NCI-H82 treated with DMSO at 0.1 percent for 48 hours (cell line): ENCODE measurements around the gene SLC37A1.

Source experiments
- DNase-seq: peaks from one replicate; lab custom pipeline; 2025; ENCODE audit not compliant: unreplicated experiment; lab: John Stamatoyannopoulos, UW

Gene SLC37A1

GRCh38 chr21:42525676-42526378 lies 12.2 kb downstream of the SLC37A1 start:
- DNase-seq: no peak

- no peak for DNase-seq
Observed at GRCh38 chr21:42526379-42526727, 12.7 kb downstream of the SLC37A1 start.

GRCh38 chr21:42527127-42527488 lies 13.5 kb downstream of the SLC37A1 start:
- no peak for DNase-seq

GRCh38 chr21:42527489-42528158 lies 14.0 kb downstream of the SLC37A1 start:
- DNase-seq: no peak

GRCh38 chr21:42530167-42530518 lies 16.5 kb downstream of the SLC37A1 start:
- DNase-seq: no peak

- no peak for DNase-seq
Observed at GRCh38 chr21:42531771-42532170, 18.1 kb downstream of the SLC37A1 start.

- no peak for DNase-seq
Observed at GRCh38 chr21:42532466-42533181, 19.0 kb downstream of the SLC37A1 start.

GRCh38 chr21:42533306-42533962 lies 19.8 kb downstream of the SLC37A1 start:
- no peak for DNase-seq

- DNase-seq: no peak
Observed at GRCh38 chr21:42533963-42534355, 20.3 kb downstream of the SLC37A1 start.

- peak; percentile 35 for DNase-seq
Observed at GRCh38 chr21:42534421-42535378, 21.0 kb downstream of the SLC37A1 start.

- DNase-seq: no peak
Observed at GRCh38 chr21:42535602-42536171, 22.0 kb downstream of the SLC37A1 start.

- DNase-seq: no peak
Observed at GRCh38 chr21:42536601-42537000, 22.9 kb downstream of the SLC37A1 start.

- DNase-seq: no peak
Observed at GRCh38 chr21:42537106-42537742, 23.6 kb downstream of the SLC37A1 start.

- no peak for DNase-seq
Observed at GRCh38 chr21:42538479-42539275, 25.0 kb downstream of the SLC37A1 start.

- DNase-seq: no peak
Observed at GRCh38 chr21:42539342-42539741, 25.7 kb downstream of the SLC37A1 start.

- DNase-seq: no peak
Observed at GRCh38 chr21:42539931-42540343, 26.3 kb downstream of the SLC37A1 start.

- DNase-seq: no peak
Observed at GRCh38 chr21:42540396-42540795, 26.7 kb downstream of the SLC37A1 start.

GRCh38 chr21:42541174-42541573 lies 27.5 kb downstream of the SLC37A1 start:
- DNase-seq: no peak

- no peak for DNase-seq
Observed at GRCh38 chr21:42541618-42542017, 28.0 kb downstream of the SLC37A1 start.
